Islet of Langerhans (tissue), 1 donor: Measurements from ENCODE around the gene ZC3H7A.
"Not testable (repeated sequence)": the region's sequence is repeated elsewhere in the genome, so short reads cannot be mapped to it uniquely, and the experiment has no call there.

Experiments
- FAIRE-seq: peaks from one replicate; lab custom pipeline; 2011; peaks lifted over from hg19 to GRCh38; lab: Jason Lieb, UNC

Gene ZC3H7A, protein sequence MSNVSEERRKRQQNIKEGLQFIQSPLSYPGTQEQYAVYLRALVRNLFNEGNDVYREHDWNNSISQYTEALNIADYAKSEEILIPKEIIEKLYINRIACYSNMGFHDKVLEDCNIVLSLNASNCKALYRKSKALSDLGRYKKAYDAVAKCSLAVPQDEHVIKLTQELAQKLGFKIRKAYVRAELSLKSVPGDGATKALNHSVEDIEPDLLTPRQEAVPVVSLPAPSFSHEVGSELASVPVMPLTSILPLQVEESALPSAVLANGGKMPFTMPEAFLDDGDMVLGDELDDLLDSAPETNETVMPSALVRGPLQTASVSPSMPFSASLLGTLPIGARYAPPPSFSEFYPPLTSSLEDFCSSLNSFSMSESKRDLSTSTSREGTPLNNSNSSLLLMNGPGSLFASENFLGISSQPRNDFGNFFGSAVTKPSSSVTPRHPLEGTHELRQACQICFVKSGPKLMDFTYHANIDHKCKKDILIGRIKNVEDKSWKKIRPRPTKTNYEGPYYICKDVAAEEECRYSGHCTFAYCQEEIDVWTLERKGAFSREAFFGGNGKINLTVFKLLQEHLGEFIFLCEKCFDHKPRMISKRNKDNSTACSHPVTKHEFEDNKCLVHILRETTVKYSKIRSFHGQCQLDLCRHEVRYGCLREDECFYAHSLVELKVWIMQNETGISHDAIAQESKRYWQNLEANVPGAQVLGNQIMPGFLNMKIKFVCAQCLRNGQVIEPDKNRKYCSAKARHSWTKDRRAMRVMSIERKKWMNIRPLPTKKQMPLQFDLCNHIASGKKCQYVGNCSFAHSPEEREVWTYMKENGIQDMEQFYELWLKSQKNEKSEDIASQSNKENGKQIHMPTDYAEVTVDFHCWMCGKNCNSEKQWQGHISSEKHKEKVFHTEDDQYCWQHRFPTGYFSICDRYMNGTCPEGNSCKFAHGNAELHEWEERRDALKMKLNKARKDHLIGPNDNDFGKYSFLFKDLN

DNA sequence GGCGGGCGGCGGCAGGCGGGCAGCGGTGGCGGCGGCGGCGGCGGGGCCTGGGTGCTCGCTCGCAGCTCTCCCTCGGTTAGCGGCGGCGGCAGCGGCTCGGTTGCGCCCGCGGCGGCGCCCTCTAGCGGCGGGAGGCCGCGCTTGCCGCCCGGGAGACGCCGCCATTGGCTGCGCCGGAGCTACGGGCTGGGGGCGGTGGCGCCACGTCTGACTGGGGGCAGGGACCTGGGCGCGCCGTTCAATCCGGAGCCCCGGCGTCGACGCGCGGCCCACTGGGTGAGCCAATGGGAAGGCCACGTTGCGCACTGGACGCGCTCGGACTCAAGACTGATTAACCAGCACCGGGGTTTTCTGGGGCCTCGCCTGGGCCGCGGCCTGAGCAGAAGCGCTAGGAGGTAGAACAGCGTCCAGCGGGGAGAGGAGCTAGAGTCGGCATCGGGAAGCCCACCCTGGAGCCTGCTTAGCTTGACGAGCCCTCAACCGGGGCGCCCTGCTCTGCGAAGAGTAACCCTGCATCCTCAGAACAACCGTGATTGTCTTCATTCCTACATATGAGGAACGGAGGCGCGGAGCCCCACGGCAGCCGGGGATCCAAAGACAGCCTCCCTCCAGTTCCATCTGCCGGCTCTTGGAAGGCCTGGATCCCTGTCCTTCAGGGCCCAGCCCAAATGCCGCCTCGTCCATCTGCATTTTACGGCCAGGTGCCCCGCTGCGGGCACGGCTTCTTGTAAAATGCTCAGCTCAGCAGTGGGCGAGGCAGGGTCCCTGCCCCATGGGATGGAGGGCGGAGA is at the start of gene ZC3H7A:
Gene ZC3H7A, minus strand, starts transcription at position 93 of the 791 bp plus-strand sequence. CDS start 14,904 bp downstream, outside the sequence.
- no peak for FAIRE-seq

DNA sequence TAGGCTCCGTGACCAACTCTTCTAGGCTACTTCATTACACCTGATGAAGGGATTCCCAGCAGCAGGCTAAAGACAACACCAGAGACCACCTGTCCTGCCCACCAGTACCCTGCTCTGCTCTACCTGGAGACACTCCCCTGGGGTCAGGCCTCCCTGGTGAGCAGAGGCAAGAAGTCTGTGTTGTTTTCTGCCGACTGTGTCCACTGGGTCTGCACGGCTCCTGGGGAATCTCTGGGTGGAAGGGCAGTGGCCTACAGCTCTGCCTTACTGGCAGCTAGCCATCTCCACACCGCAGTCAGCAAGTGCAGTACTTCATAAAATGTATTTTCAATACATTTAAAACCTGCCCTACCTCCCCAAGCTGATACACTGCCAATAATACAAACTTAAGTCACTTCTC is 47.4 kb upstream of the ZC3H7A start:
- FAIRE-seq, result no peak

DNA sequence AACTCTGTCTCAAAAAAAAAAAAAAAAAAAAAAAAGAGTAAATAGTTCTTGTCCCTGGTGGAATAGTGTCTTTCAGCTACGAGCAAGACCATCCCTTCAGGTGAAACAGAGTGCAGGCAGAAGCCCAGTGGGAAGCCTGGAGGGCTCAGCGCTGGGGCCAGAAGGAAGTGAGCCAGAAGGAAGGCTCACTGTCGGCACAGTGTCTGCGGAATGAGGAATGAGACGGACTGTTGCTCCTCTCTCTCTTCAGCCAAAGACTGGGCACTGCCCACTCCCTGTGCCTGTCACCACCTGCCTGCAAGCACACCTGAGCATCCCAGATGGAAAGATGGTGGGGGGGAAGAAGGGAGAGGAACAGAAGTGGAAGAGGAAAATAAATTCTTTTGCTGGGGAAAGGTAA is 46.8 kb upstream of the ZC3H7A start:
- no peak for FAIRE-seq

DNA sequence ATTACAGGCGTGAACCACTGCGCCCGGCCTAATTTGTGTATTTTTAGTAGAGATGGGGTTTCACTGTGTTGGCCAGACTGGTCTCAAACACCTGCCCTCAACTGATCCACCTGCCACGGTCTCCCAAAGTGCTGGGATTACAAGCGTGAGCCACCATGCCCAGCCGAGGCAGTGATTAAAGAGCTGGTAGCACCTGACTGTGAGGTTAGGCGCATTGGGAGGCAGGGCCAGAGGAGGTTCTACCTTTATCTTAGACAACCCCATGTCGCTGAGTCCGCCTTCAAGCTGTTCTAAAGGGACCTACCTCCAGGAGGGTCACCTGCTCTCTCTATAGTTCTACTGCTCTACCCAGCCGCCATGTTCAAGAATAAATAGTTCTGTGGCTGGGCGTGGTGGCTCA is 46.1 kb upstream of the ZC3H7A start:
- FAIRE-seq, result no peak

DNA sequence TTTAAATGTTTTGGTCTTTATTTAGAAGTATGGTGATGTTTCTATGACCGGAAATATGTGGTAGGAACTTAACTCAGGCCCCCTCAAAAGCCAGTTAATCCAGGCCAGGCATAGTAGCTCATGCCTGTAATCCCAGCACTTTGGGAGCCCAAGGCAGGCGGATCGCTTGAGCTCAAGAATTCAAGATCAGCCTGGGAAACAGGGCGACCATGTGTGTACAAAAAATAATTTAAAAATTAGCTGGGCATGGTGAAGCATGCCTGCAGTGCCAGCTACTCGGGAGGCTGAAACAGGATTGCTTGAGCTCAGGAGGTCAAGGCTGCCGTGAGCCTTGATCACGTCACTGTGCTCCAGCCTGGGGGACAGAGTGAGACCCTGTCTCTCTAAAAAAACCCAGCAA is 44.0 kb upstream of the ZC3H7A start:
- no peak for FAIRE-seq

DNA sequence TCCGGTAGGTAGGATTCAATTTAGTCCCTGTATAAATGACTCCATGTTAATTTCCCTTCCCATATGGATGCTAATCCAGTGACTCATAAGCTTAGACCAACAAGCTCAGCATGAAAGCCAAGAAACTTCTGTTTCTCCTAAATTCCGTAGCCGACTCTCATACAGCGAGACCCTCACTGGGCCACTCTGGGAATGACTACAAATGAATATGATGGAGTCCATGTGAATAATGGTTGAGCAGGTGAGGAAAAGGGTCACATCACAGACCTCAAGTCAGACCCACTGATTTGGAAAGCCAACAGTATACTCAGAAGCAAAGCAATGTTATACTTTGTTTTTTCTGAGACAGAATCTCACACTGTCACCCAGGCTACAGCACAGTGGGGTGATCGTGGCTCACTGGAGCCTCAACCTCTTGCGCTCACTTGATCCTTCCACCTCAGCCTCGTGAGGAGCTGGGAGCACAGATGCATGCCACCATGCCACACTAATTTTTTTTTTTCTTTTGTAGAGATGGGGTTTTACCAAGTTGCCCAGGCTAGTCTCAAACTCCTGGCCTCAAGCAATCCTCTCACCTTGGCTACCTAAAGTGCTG is 39.7 kb upstream of the ZC3H7A start:
- no peak for FAIRE-seq

DNA sequence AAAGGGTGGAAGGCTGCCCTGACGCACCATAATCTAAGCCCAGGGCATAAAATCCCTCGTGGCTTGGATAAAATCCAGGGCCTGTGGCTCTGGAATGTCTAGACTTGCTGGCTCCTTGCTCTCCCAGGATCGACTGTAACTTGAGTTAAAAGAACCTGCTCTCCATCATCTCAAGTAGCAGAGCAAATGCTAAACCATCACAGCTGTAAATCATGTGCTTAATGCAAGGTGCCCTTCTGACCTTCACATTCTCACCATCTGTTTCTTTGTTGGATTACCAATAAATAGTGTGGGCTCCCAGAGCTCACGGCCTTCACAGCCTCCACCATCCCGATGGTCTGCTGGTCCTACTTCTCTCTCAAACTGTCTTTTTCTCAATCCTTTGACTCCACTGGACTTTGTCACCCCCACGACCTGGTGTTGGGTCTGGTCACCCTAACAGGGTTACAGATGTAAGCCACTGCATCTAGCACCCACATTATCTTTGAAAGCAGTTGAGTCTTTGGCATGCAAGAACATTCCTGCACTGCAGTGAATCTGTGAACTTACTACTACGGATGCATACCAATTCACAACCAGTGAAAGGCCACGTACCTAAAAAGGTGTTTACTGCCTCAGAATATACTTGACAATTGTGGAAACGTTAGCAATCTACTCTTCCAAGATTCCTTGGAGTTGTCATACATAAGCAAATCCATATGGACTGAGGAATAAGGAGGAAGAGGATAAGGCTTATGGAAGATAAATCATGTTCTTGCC is 39.0 kb upstream of the ZC3H7A start:
- FAIRE-seq, result no peak

DNA sequence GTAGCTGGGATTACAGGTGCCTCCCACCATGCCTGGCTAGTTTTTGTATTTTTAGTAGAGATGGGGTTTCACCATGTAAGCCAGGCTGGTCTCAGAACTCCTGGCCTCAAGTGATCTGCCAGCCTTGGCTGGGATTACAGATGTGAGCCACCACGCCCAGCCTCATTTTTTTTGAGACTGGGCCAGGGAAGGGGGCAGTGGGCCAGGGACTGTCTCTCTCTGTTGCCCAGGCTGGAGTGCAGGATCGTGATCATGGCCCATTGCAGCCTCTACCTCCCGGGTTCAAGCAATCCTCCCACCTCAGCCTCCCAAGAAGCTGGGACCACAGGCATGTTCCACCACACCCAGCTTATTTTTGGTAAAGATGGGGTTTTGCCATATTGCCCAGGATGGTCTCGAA is 38.3 kb upstream of the ZC3H7A start:
- FAIRE-seq, result no peak

DNA sequence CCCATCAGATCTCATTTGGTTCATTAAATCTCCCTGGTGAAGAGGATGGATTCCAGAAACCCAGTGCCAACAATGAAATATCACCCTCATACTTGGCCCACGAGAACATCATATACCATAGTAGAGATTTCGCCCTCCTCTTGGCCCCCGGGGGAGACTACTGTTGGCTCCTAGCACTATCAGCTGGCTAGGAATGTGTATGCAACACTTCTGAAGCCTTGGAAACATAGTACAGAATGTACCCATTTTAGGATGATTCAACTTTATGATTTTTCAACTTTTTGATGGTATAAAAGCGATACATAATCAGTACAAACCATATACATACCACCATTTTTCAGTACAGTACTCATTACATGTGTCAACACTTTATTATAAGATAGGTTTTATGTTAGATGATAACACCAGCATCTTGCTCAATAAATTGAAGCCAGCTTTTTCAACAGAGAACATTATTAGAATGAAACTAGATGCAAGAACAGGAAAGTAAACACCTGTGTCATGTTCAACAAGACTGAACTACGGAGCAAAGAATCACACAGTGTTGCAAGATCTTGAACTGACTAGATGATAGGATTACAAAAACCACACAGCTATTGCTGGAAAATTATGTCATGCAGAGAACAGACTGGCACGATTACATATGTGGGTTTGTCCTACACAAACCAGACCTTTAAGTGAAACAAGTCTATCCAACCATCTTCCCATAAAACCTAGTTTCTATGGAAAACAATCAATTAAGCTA is 37.1 kb upstream of the ZC3H7A start:
- FAIRE-seq, result no peak

DNA sequence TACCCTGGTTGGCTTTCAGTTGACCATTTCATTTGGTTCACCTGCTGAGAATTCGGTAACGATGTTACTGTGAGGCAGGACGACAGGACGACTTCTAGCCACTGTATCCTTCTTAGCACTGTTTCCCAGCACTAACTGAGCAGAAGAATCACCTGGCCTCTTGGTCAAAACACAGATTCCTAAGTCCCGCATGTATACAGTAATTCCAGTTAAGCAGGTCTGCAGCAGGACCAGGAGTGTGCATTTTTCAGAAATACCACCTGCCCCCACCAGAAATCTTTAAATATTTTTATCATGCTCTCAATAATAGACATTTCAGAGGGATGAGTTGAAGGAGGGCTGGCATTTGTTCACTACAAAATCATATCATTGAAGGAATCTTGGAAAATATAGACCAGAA is 31.6 kb upstream of the ZC3H7A start:
- FAIRE-seq, result no peak

DNA sequence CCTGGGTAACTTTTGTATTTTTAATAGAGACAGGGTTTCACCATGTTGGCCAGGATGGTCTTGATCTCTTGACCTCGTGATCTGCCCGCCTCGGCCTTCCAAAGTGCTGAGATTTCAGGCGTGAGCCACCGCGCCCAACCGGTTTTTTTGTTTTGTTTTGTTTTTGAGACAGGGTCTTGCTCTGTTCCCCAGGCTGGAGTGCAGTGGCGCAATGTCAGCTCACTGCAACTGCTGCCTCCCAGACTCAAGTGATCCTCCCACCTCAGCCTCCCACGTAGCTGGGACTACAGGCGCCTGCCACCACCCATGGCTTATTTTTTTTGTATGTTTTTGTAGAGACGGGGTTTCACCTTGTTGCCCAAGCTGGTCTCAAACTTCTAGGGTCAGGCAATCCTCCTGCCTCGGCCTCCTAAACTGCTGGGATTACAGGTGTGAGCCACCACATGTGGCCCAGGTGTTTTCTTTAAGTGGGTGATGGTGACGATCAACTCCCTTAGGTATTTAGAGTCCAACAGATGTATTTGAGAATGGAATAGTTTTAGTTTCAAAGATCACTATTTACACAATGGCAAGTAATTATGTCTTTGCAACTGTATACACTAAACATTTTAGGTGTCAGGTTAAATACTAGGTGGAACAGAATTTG is 28.6 kb upstream of the ZC3H7A start:
- not testable (repeated sequence) for FAIRE-seq

DNA sequence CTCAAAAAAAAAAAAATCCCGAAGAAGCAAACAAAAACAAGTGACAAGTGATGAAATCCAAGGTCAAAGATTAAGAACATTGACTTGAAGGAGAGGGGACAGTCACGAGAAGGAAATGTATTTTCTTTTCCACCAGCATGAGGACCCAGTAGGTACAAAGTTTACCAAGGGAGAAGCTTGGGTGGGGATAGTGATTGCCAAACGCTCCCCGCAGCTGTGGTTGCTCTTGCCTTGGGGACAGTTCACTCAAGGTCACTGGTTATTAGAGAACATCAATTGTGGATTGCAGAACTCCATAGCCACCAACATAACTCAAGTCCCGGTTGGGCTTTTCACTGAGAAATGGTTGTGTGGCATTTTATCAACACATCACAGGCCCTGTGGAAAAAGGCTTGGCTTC is 27.3 kb upstream of the ZC3H7A start:
- FAIRE-seq, result no peak

DNA sequence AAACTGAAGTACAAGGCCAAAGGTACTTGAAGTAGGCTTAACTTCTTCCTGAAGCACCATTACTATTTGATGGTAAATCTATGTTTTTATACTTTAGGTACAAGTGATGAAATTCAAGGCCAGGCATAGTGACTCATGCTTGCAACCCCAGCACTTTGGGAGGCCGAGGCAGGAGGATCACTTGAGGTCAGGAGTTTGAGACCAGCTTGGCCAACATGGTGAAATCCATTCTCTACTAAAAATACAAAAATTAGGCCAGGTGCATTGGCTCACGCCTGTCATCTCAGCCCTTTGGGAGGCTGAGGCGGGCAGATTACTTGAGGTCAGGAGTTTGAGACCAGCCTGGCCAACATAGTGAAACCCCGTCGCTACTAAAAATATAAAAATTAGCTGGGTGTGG is 26.6 kb upstream of the ZC3H7A start:
- FAIRE-seq, result not testable (repeated sequence)

DNA sequence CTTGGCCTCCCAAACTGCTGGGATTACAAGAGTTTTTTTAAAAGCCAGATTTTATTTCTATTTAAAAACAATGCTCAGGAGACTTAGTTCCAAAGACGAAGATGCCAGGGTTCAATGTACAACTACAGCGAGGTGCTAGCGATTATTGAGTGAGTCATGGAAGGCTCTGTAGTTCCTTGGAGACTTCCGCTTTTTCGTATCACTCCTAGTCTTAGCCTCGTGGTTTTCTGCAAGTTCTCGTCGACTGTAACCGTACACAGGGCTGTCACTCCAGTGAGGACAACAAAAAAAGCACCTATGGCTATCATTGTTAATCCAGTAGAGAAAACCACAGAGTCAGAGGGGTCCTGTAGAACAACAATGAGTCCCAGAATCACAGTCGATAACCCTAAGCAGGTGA is 22.7 kb upstream of the ZC3H7A start:
- no peak for FAIRE-seq

DNA sequence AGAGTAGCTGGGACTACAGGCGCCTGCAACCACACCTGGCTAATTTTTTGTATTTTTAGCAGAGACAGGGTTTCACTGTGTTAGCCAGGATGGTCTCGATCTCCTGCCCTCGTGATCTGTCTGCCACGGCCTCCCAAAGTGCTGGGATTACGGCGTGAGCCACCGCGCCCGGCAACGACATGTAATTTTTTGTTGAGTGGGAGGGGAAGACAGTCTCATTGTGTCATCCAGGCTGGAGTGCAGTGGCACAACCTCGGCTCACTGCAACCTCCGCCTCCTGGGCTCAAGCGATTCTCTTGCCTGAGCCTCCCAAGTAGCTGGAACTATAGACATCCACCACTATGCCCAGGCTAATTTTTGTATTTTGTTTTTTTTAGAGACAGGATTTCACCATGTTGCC is 21.9 kb upstream of the ZC3H7A start:
- FAIRE-seq, result not testable (repeated sequence)

DNA sequence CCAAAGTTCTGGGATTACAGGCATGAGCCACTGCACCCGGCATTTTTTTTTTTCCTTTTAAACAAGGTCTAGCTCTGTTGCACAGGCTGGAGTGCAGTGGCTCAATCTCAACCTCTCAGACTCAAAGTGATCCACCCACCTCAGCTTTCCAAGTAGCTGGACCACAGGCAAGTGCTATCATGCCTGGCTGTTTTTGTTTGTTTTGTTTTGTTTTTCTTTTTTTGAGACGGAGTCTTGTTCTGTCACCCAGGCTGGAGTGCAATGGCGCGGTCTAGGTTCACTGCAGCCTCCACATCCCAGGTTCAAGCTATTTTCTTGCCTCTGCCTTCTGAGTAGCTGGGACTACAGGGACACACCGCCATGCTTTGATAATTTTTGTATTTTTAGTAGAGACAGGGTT is 19.1 kb upstream of the ZC3H7A start:
- FAIRE-seq, result no peak

DNA sequence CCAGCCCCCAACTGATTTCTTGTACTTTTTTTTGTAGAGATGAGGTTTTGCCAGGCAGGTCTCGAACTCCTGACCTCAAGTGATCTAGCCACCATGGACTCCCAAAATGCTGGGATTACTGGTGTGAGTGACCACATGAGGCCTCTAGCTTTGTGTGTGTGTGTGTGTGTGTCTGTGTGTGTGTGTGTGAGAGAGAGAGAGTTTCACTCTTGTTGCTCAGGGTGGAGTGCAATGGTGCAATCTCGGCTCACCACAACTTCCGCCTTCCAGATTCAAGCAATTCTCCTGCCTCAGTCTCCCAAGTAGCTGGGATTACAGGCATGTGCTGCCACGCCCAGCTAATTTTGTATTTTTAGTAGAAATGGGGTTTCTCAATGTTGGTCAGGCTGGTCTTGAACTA is 17.7 kb upstream of the ZC3H7A start:
- not testable (repeated sequence) for FAIRE-seq

DNA sequence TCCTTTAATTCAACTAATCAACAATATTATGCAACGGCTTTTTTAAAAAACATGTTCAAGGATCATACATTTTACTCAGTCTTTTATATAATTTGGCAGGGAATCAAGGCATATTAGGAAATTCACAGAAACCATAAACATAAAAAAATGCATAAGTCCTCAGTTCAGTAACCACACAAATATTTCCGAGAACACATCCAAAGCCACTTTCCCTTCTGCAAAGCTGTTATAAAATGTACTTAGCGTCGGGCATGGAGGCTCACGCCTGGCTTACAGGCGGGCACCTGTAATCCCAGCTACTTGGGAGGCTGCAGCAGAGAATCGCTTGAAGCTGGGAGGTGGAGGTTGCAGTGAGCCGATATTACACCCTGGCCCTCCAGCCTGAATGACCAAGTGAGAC is 9.7 kb upstream of the ZC3H7A start:
- FAIRE-seq, result no peak

DNA sequence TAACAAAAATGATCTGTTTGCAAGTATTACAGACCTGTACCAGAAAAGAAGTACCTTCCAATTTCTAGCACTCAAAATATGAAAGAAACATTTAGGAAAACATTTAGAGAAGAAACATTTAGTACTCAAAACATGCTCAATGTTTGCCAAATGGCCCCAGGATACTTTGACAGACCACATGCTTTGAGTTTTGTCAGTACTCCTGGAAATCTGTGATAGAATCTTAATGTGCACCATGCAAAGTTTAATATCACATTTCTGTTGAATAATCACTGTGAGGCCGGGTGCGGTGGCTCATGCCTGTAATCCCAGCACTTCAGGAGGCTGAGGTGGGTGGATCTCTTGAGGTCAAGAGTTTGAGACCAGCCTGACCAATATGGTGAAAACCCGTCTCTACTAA is 8.5 kb upstream of the ZC3H7A start:
- FAIRE-seq, result no peak

DNA sequence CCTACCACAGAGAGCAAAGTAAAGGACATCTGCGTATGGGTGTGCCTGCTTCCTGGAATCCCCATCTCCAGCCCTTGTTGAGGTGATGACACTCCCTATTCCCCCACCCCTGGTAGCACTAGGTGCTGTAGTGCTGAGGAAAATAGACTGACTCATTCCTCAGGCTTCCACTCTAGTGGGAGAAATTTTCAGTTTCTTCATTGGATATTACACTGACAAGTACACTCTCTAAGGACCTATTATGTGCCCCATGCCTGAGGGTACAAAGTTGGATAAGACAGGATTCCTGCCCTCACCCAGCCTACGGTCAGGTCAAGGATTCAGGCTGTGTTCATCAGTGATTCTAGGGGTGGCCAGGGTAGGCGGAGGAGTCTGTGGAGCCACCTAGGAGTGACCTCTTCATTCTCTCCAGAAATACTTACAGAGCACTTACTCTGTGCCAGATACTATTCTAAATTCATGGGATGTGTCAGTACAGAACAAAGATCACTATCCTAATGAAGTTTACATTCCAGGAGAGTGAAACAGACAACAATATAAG is 4.5 kb upstream of the ZC3H7A start:
- no peak for FAIRE-seq
